Thyroid gland (tissue), 4 donors: Measurements from ENCODE around the gene KIT. TPM values are rescaled to one million over a fixed set of nuclear protein-coding genes. Genes with fewer than 3 reads are reported as not detected.

Source experiments
- DNase-seq, 2 donors: peaks; one replicate each; pipeline ENCODE4 v3.0.0-alpha.2; 2019
- H3K27ac ChIP-seq, 3 donors: fragments of 200-600 bp; sonication (generic); 1 replicate in 2 of 3; 2 replicates in 1 of 3; pipeline ENCODE4 v1.5.1; 2016 to 2019; ENCODE audit warnings: mild to moderate bottlenecking in 1 of 3, moderate library complexity in 1 of 3
- H3K27me3 ChIP-seq: fragments of 200-600 bp; sonication (generic); one replicate; pipeline ENCODE4 v1.5.1; 2019
- H3K36me3 ChIP-seq, 2 donors: fragments of 200-600 bp; sonication (generic); one replicate each; pipeline ENCODE4 v1.5.1; 2016 to 2019
- H3K4me1 ChIP-seq, 2 donors: fragments of 200-600 bp; sonication (generic); one replicate each; pipeline ENCODE4 v1.5.1; 2017 to 2019
- H3K4me3 ChIP-seq, 3 donors: fragments of 200-600 bp; sonication (generic); replicated peaks in 1 of 3; 1 replicate in 2 of 3; 2 replicates in 1 of 3; pipeline ENCODE4 v1.5.1; 2016; ENCODE audit warnings: mild to moderate bottlenecking in 1 of 3
- H3K9me3 ChIP-seq: fragments of 200-600 bp; sonication (generic); one replicate; pipeline ENCODE4 v1.5.1; 2017
- POLR2A ChIP-seq, 2 donors: fragments of 450-650 bp; IDR thresholded peaks; one replicate each; pipeline ENCODE4 v1.6.1; 2017; ENCODE audit warnings: antibody characterized with exemption in 2 of 2, mild to moderate bottlenecking in 2 of 2, moderate library complexity in 1 of 2
- whole genome bisulfite sequencing, 2 donors: methylation state at CpG; one replicate each; pipeline ENCODE4 v1.1.5; 2017; 5-methylcytosine and 5-hydroxymethylcytosine counted together
- intact Hi-C: fragments of 100-400 bp; cut with DNase I; formaldehyde crosslinking; loops from one replicate; pipeline ENCODE4 v1.15.1; 2023
- total RNA-seq, 4 donors: library from RNA; depleted of rRNA; stranded (reverse); fragments of >200 nt; gene quantifications; one replicate each; pipeline ENCODE4 v1.2.3, GENCODE V29; 2016
- TF ChIP-seq, protein P1 (sequence below), 6 experiments: fragments of 200-600 bp in 3 of 6; fragments of 450-650 bp in 3 of 6; sonication (generic) in 3 of 6; IDR thresholded peaks; one replicate each; pipeline ENCODE4 v1.5.1; 2016 to 2019; ENCODE audit warnings: antibody characterized with exemption in 6 of 6, mild to moderate bottlenecking in 2 of 6, inconsistent platforms in 1 of 6, moderate library complexity in 1 of 6

The KIT gene
- total RNA-seq, 4 donors from 2014 or later, result 44.1 to 67.4 (median 60.9) TPM

DNA sequence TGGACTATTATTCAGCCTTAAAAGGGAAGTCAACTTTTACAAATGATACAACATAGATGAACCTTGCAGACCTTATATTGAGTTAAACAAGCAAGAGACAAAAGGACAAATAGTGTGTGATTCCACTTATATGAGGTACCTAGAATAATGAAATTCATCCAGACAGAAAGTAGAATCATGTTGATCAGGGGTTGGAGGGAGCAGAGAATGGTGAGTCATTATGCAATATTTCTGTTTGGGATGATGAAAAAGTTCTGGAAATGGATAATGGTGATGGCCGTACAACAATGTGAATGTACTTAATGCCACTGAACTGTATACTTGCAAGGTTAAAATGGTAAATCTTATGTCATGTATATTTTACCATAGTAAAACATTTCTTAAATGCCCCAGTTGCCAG, 22.1 kb downstream of the KIT start:
- no peaks in the 10 kb centered on the region for H3K9me3 ChIP-seq
- H3K27ac ChIP-seq, result peak overlapping the region; percentile 85 to 88 (median 88)
- 97 to 98% methylated on average over 1 of the region's 1 CpG for WGBS, 2 donors
- intact Hi-C loops, result no loop called here
- no peaks in the 10 kb centered on the region for H3K36me3 ChIP-seq
- H3K4me1 ChIP-seq, result peaks cover 47 to 55% of the 10 kb centered on the region in 2 donors
- no peak overlapping the region for H3K4me3 ChIP-seq
- no peak for DNase-seq
- H3K27me3 ChIP-seq, result no peaks in the 10 kb centered on the region
- TF ChIP-seq POLR2A (IDR thresholded peaks at IDR 0.05), result no peak
- TF ChIP-seq, protein P1, sequence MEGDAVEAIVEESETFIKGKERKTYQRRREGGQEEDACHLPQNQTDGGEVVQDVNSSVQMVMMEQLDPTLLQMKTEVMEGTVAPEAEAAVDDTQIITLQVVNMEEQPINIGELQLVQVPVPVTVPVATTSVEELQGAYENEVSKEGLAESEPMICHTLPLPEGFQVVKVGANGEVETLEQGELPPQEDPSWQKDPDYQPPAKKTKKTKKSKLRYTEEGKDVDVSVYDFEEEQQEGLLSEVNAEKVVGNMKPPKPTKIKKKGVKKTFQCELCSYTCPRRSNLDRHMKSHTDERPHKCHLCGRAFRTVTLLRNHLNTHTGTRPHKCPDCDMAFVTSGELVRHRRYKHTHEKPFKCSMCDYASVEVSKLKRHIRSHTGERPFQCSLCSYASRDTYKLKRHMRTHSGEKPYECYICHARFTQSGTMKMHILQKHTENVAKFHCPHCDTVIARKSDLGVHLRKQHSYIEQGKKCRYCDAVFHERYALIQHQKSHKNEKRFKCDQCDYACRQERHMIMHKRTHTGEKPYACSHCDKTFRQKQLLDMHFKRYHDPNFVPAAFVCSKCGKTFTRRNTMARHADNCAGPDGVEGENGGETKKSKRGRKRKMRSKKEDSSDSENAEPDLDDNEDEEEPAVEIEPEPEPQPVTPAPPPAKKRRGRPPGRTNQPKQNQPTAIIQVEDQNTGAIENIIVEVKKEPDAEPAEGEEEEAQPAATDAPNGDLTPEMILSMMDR (IDR thresholded peaks at IDR 0.05), result no peak

DNA sequence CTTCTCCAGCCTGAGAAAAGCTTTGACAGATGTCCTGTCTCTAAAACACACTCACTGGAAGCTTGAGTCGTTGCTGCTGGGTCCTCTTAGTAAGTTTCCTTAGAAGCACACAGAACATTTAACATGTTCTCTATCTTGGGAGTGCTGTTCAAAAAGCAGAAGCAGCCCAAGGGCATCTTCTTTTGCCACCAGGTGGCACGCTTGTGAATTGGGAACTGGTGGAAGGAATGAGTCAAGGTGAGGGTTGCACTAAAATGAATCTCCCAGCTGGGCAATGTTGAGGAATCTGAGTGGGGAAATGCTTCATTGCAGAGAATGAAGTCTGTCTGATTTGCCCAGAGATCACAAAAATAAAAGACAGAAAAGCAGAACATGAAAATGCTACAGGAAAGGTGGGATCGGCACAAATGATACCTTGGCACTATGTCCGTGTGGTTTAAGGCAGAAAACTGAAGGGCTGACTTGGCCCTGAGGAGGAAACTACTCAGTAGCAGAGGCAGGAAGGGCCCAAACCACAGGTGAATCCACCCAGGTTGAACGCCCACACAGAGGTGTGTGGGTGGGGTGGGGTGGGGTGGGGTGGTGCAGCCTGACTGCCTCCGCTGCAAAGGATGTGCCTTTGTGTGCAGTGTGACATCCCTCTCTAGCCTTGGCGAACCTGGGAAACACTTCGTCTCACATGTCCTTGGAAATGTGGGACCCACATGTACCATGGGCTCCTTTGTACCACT, 26.0 kb downstream of the KIT start:
- TF ChIP-seq POLR2A (IDR thresholded peaks at IDR 0.05), result no peak
- TF ChIP-seq, protein P1 (IDR thresholded peaks at IDR 0.05), result peak in 2 of 6 experiments; percentile 17 to 20
- H3K27ac ChIP-seq, result no peak overlapping the region
- intact Hi-C loops, result no loop called here

DNA sequence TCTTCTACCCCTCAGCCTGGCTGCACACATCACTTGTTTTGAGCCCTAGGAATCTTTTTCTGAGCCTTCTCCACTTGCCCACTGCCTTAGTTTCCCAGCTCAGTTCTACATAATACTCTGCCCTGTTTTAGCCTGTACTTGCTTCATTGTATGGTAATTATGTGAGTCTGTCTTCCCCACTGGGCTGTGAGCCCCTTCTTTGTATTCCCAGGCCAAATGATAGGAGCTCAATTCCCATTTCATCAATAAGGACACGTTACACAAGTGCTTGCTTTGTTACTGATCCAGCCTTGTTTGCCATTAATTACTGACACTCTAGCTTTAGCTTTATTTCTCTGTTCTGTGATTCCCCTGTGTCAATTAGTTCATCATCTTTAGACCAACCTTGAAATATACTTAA, 28.1 kb downstream of the KIT start:
- intact Hi-C loops, result no loop called here
- no peaks in the 10 kb centered on the region for H3K27me3 ChIP-seq
- peaks cover 26 to 39% of the 10 kb centered on the region in 2 donors for H3K4me1 ChIP-seq
- 88 to 96% methylated on average over 1 of the region's 1 CpG for WGBS, 2 donors
- H3K36me3 ChIP-seq, result no peaks in the 10 kb centered on the region
- no peak for TF ChIP-seq POLR2A (IDR thresholded peaks at IDR 0.05)
- TF ChIP-seq, protein P1 (IDR thresholded peaks at IDR 0.05), result no peak
- H3K4me3 ChIP-seq, result no peak overlapping the region
- H3K27ac ChIP-seq, result no peak overlapping the region
- DNase-seq, result no peak
- no peaks in the 10 kb centered on the region for H3K9me3 ChIP-seq

More for the DNA sequence above, 26.0 kb downstream of the KIT start:
- 86 to 90% methylated on average over 7 to 8 of the region's 8 CpGs for WGBS, 2 donors
- no peaks in the 10 kb centered on the region for H3K27me3 ChIP-seq
- no peaks in the 10 kb centered on the region for H3K9me3 ChIP-seq
- no peaks in the 10 kb centered on the region for H3K36me3 ChIP-seq
- no peak overlapping the region for H3K4me3 ChIP-seq
- peak in 1 of 2 donors; percentile 29 for DNase-seq
- H3K4me1 ChIP-seq, result peaks cover 33 to 50% of the 10 kb centered on the region in 2 donors

DNA sequence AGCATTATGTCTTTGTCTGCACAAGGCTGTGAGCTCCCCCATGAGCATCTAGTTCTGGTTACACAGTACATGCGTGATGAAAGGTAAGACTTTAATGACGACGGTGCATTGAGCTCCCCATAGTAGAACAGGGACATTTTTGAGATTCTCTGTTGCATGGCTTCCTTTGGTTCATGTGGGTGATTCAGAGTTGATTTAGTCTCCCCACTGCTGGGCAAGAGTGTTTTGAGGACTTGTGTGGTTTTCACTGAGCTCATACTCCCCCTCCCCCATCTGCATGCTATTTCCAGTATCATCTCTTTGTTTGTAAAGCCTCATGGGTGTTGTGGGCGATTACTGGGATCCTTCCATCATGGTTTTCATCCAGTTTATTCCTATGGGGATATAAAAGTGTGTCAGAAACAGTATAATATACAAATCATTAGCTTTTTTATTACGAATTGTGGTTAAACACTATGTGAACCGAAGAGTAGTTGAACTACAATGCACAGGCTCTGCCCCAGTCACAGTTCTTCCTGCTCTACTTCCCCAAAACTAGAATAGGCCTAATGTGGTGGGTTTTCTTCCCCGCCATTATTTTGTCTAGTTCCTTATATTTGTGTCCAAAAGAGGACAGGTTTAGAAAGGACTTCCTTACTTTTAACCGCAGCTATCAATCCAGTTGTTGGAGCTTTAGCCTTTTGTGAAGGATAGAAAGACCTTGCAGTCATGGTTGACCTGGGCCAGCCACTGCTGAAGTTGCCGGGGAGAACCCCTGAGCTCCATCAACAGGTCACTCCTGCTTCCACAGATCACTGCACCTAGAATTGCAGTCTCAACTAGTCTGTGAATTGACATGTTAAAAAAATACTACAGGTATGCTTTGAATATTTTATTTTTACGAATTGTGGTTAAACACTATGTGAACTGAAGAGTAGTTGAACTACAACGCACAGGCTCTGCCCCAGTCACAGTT, 30.4 kb downstream of the KIT start:
- intact Hi-C loops, result no loop called here
- H3K27ac ChIP-seq, result peak overlapping the region; percentile 39 to 57 (median 51)
- no peaks in the 10 kb centered on the region for H3K9me3 ChIP-seq
- TF ChIP-seq, protein P1 (IDR thresholded peaks at IDR 0.05), result no peak
- TF ChIP-seq POLR2A (IDR thresholded peaks at IDR 0.05), result no peak
- peaks cover 26 to 39% of the 10 kb centered on the region in 2 donors for H3K4me1 ChIP-seq
- 44 to 49% methylated on average over 11 of the region's 11 CpGs for WGBS, 2 donors
- peak; percentile 81 for DNase-seq
- H3K27me3 ChIP-seq, result no peaks in the 10 kb centered on the region
- H3K4me3 ChIP-seq, result no peak overlapping the region
- H3K36me3 ChIP-seq, result no peaks in the 10 kb centered on the region
